ENCODE measurements around the gene ATP5IF1.

The ATP5IF1 gene

GRCh38 chr1:28266920-28267322 is 31.0 kb downstream of the ATP5IF1 start:
- DNase-seq (ENCODE audit: low spot score in 2 of 2) (no peak), ATAC-seq (ENCODE audit: low read depth) (no peak)
- Mint-ChIP-seq H3K27me3 (no peaks in the 10 kb centered on the region), H3K27ac (no peak overlapping the region), H3K4me1 (peaks cover 6% of the 10 kb centered on the region), H3K36me3 (peaks cover 2% of the 10 kb centered on the region), H3K4me3 (no peak overlapping the region), H3K9me3 (no peaks in the 10 kb centered on the region)

GRCh38 chr1:28267633-28268032 is 31.7 kb downstream of the ATP5IF1 start:
- no peak overlapping the region for H3K27ac Mint-ChIP-seq
- H3K36me3 Mint-ChIP-seq, result peaks cover 2% of the 10 kb centered on the region
- no peak for ATAC-seq (ENCODE audit: low read depth)
- H3K27me3 Mint-ChIP-seq, result no peaks in the 10 kb centered on the region
- H3K9me3 Mint-ChIP-seq, result no peaks in the 10 kb centered on the region
- peaks cover 6% of the 10 kb centered on the region for H3K4me1 Mint-ChIP-seq
- no peak overlapping the region for H3K4me3 Mint-ChIP-seq
- no peak for DNase-seq (ENCODE audit: low spot score in 2 of 2)

GRCh38 chr1:28269529-28269928 is 33.6 kb downstream of the ATP5IF1 start:
- DNase-seq (ENCODE audit: low spot score in 2 of 2) (no peak), ATAC-seq (ENCODE audit: low read depth) (no peak)
- Mint-ChIP-seq H3K27ac (no peak overlapping the region), H3K4me3 (no peak overlapping the region), H3K4me1 (peaks cover 2% of the 10 kb centered on the region), H3K27me3 (no peaks in the 10 kb centered on the region), H3K36me3 (peaks cover 2% of the 10 kb centered on the region), H3K9me3 (no peaks in the 10 kb centered on the region)

DNA sequence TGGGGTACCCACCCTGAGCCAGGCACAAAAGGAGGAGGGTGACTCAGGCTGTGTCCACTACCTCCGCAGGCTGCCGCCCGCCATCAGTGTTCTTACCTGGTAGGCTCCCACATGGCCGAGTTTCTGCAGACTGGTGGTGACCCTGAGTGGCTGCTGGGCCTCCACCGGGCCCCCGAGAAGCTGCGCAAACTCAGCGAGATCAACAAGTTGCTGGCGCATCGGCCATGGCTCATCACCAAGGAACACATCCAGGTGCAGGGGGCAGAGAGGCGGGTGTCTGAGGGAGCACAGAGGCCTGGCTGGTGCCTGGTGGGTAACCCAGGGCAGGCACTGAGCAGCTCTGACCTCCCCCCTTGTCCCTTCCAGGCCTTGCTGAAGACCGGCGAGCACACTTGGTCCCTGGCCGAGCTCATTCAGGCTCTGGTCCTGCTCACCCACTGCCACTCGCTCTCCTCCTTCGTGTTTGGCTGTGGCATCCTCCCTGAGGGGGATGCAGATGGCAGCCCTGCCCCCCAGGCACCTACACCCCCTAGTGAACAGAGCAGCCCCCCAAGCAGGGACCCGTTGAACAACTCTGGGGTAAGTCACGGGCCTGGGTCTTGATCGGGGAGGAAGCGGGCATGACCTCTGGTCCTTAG is 36.4 kb downstream of the ATP5IF1 start:
- Mint-ChIP-seq H3K27me3 (no peaks in the 10 kb centered on the region), H3K36me3 (peaks cover 7% of the 10 kb centered on the region), H3K4me3 (no peak overlapping the region), H3K9me3 (no peaks in the 10 kb centered on the region), H3K4me1 (peaks cover 2% of the 10 kb centered on the region), H3K27ac (no peak overlapping the region)
- DNase-seq (ENCODE audit: low spot score in 2 of 2) (no peak), ATAC-seq (ENCODE audit: low read depth) (no peak)

DNA sequence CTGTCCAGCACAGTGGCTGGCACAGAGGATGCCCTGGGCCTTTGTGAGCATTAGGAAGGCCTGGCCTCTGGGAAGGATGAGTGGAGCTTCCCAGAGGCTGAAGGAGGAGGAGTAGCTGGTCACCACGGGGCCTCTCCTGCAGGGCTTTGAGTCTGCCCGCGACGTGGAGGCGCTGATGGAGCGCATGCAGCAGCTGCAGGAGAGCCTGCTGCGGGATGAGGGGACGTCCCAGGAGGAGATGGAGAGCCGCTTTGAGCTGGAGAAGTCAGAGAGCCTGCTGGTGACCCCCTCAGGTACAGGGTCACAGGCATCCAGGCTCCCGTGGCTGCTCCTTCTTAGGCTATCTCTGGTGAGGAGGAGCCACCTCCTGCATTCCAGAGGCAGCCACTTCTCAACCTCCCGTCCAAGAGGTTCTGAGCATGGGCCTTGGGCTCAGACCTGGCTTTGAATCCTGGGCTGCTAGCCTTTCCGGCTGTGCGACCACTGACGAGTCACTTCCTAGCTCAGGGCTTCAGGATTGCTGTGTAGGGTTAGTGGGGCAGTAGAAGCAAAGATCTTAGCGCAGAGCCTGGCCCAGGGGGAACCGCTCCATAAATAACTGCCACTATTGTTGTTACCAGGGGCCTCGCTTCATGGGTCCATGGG is 37.4 kb downstream of the ATP5IF1 start:
- Mint-ChIP-seq H3K27me3 (no peaks in the 10 kb centered on the region), H3K27ac (no peak overlapping the region), H3K4me1 (peaks cover 2% of the 10 kb centered on the region), H3K9me3 (no peaks in the 10 kb centered on the region), H3K36me3 (peaks cover 11% of the 10 kb centered on the region), H3K4me3 (no peak overlapping the region)
- ATAC-seq (ENCODE audit: low read depth), result no peak
- DNase-seq (ENCODE audit: low spot score in 2 of 2), result no peak

DNA sequence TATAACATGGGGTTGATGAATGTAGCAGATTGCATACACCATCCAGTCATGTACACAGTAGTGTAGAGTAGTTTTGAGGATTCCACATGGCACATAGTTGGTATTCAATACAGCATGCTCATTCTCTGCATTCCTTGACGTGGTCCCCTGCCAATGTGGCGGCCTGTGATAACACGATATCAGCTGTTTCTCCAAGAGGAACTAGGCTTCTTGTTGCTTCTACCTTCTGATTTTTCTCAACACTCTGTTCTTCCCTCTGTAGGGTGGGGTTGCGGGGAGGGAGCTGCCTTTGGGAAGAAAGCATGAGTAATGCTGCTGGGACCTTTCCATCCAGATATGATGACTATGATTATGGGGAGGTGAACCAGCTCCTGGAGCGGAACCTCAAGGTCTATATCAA is 42.8 kb downstream of the ATP5IF1 start:
- no peaks in the 10 kb centered on the region for H3K4me1 Mint-ChIP-seq
- H3K4me3 Mint-ChIP-seq, result no peak overlapping the region
- no peak for DNase-seq (ENCODE audit: low spot score in 2 of 2)
- H3K27me3 Mint-ChIP-seq, result no peaks in the 10 kb centered on the region
- no peaks in the 10 kb centered on the region for H3K9me3 Mint-ChIP-seq
- no peak overlapping the region for H3K27ac Mint-ChIP-seq
- no peak for ATAC-seq (ENCODE audit: low read depth)
- peaks cover 24% of the 10 kb centered on the region for H3K36me3 Mint-ChIP-seq

DNA sequence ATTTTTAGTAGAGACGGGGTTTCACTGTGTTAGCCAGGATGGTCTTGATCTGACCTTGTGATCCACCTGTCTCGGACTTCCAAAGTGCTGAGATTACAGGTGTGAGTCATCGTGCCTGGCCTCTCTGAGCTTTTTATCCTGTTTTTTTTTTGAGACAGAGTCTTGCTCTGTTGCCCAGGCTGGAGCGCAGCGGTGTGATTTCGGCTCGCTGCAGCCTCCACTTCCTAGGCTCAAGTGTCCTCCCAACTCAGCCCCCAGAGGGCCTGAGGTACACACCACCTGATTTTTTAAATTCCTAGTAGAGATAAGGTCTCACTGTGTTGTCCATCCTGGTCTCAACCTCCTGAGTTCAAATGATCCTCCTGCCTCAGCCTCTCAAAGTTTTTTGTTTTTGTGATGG is 43.8 kb downstream of the ATP5IF1 start:
- Mint-ChIP-seq H3K36me3 (peaks cover 24% of the 10 kb centered on the region), H3K27ac (no peak overlapping the region), H3K9me3 (no peaks in the 10 kb centered on the region), H3K4me3 (no peak overlapping the region), H3K4me1 (no peaks in the 10 kb centered on the region), H3K27me3 (no peaks in the 10 kb centered on the region)
- DNase-seq (ENCODE audit: low spot score in 2 of 2) (no peak), ATAC-seq (ENCODE audit: low read depth) (no peak)

GRCh38 chr1:28280501-28280900 is 44.6 kb downstream of the ATP5IF1 start:
- no peak for ATAC-seq (ENCODE audit: low read depth)

DNA sequence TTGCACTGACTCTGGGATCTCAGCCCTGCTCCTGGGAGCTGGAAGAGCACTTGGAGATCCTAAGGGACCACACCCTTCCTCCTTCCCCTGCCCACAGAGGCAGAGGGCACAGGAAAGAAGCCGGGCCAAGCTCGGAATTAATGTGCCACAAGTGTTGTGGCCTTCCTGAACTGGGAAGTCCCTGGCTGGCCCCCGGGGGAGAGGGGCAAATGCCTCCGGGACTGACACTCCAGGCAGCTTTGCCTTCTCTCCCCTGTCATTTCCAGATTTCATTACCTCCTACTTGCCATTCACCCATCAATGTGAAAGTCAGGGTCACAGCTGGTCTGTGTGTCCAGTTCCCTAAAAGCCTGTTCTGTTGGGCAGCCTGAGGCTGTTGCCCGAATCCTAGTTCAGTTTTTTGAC is 45.1 kb downstream of the ATP5IF1 start:
- Mint-ChIP-seq H3K4me3 (no peak overlapping the region), H3K27ac (no peak overlapping the region), H3K9me3 (no peaks in the 10 kb centered on the region), H3K36me3 (peaks cover 19% of the 10 kb centered on the region), H3K4me1 (no peaks in the 10 kb centered on the region), H3K27me3 (no peaks in the 10 kb centered on the region)
- DNase-seq (ENCODE audit: low spot score in 2 of 2) (no peak), ATAC-seq (ENCODE audit: low read depth) (no peak)

More at GRCh38 chr1:28280501-28280900, 44.6 kb downstream of the ATP5IF1 start:
- peaks cover 19% of the 10 kb centered on the region for H3K36me3 Mint-ChIP-seq
- no peak overlapping the region for H3K27ac Mint-ChIP-seq
- H3K9me3 Mint-ChIP-seq, result no peaks in the 10 kb centered on the region
- DNase-seq (ENCODE audit: low spot score in 2 of 2), result no peak
- no peaks in the 10 kb centered on the region for H3K27me3 Mint-ChIP-seq
- no peak overlapping the region for H3K4me3 Mint-ChIP-seq
- no peaks in the 10 kb centered on the region for H3K4me1 Mint-ChIP-seq

- Mint-ChIP-seq H3K36me3 (peaks cover 19% of the 10 kb centered on the region), H3K9me3 (no peaks in the 10 kb centered on the region), H3K4me3 (no peak overlapping the region), H3K27ac (no peak overlapping the region), H3K4me1 (no peaks in the 10 kb centered on the region), H3K27me3 (no peaks in the 10 kb centered on the region)
- ATAC-seq (ENCODE audit: low read depth) (no peak), DNase-seq (ENCODE audit: low spot score in 2 of 2) (no peak)
Measured at GRCh38 chr1:28281608-28282425, 45.9 kb downstream of the ATP5IF1 start.

DNA sequence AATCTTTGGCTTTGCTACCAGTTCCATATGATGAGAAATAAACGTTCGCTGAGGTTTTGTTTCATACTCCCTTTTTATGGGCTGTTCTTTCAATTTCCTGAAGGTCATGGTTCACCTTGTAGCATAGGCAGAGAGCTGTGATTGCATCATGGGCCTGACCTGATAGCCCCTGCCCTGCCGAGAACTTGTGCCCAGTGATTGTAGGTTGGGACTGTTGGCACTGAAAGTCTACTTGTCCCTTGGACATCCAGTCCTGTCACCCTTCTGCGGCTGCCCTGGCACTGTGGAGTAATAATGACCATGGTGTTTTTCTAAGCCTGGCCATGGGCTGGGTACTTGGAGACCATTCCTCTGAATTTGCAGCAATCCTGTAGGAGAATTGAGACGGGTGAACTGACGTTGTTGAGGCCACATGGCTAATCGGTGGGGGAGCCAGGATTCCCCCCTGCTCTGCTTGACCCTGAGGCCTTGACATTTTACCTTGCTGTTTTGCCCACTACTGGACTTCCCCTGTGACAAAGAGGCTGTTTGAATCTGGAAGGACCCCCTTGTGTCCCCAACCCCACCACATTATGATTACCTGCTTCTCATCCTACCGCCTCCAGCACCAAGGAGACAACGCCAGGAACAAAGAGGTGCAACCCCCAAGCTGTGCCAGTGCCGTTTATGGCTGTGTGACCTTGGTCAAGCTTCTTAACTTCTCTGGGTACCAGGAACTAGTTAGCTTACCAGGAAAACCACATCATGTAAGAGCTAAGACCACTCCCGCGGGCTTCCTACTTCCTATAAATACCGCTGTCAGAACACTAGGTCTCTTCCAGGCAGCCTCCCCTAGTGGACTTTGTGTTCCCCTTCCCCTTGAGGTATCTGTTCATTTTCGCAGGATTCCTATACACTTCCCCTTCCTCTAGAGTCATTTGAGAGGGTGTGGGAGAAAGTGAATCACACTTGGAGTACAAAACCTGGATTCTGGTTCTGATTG is 46.8 kb downstream of the ATP5IF1 start:
- H3K4me1 Mint-ChIP-seq, result no peaks in the 10 kb centered on the region
- ATAC-seq (ENCODE audit: low read depth), result no peak
- H3K27ac Mint-ChIP-seq, result no peak overlapping the region
- H3K36me3 Mint-ChIP-seq, result peaks cover 19% of the 10 kb centered on the region
- no peak overlapping the region for H3K4me3 Mint-ChIP-seq
- H3K9me3 Mint-ChIP-seq, result no peaks in the 10 kb centered on the region
- H3K27me3 Mint-ChIP-seq, result no peaks in the 10 kb centered on the region
- no peak for DNase-seq (ENCODE audit: low spot score in 2 of 2)

DNA sequence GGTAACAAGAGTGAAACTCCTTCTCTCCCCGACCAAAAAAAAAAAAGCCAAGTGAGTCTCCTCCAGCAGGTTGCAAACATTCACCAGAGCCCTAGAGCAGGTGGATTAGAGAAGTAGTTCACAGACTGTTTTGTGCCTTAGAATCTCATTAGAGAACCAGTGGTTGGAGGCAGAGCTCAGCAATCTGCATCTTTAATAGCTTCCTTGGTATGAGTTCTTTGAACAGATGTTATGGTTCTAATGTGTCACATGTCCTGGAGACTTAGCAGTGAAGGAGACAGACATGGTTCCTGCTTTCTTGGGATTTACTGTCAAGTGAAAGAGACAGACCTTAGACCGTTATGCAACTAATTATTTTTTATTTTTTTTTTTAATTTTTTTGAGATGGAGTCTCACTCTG is 50.2 kb downstream of the ATP5IF1 start:
- Mint-ChIP-seq H3K4me1 (no peaks in the 10 kb centered on the region), H3K27ac (no peak overlapping the region), H3K9me3 (no peaks in the 10 kb centered on the region), H3K27me3 (no peaks in the 10 kb centered on the region), H3K36me3 (peaks cover 3% of the 10 kb centered on the region), H3K4me3 (no peak overlapping the region)
- no peak for DNase-seq (ENCODE audit: low spot score in 2 of 2)
- no peak for ATAC-seq (ENCODE audit: low read depth)

Data from memory B cell (primary cell).